LNCaP clone FGC (cell line): Measurements from ENCODE around the gene SERBP1.

ENCODE experiments used
- DNase-seq: peaks from one replicate; pipeline ENCODE4 v3.0.0-alpha.2; 2011; ENCODE audit warnings: low read depth
- H3K4me3 ChIP-seq: 2 replicates; pipeline ENCODE4 v1.5.1; 2011; ENCODE audit warnings: mild to moderate bottlenecking, low read depth, low read length, control low read depth
- CTCF ChIP-seq: IDR thresholded peaks from 2 replicates; pipeline ENCODE4 v1.5.1; 2012; ENCODE audit warnings: mild to moderate bottlenecking; ENCODE audit not compliant: control insufficient read depth, insufficient read depth; ENCODE audit errors: extremely low read depth

SERBP1 gene

DNA sequence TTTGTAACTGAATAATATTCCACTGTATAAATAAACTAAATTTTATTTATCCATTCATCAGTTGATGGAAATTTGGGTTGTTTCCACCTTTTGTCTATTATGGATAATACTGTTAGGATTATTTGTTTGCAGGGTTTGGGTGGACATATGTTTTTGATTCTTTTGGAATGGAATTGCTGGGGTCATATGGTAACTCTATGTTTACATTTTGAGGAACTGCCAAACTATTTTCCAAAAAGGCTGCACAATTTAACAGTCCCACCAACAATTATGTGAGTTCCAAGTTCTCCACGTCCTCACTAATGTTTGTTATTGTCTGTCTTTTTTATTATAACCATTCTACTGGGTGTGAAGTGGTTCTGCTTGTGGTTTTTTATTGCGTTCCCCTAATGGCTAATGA, 4.3 kb upstream of the SERBP1 start:
- TF ChIP-seq CTCF, result no peak
- DNase-seq, result no peak
- no peak overlapping the region for H3K4me3 ChIP-seq

GRCh38 chr1:67433837-67434236, 3.6 kb upstream of the SERBP1 start:
- TF ChIP-seq CTCF, result no peak
- no peak overlapping the region for H3K4me3 ChIP-seq
- no peak for DNase-seq

DNA sequence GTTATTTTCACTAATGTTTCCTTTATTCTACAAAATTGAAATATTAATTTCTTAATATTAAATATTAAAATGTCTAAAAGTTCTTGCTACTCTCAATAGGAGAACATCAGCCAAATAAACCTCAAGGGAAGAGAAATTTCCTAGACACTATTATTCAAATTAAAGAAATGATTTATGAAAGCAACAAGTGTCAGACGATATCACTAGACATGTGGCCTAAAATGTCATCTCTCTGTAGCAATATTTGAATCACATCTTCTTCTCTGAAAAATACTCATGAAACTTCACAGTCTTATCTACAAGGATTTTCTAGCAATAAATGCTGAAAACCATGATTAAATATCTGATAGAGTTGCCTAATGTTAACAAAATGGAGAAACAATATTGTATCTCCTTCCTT, 2.5 kb upstream of the SERBP1 start:
- no peak overlapping the region for H3K4me3 ChIP-seq
- TF ChIP-seq CTCF, result no peak
- no peak for DNase-seq

DNA sequence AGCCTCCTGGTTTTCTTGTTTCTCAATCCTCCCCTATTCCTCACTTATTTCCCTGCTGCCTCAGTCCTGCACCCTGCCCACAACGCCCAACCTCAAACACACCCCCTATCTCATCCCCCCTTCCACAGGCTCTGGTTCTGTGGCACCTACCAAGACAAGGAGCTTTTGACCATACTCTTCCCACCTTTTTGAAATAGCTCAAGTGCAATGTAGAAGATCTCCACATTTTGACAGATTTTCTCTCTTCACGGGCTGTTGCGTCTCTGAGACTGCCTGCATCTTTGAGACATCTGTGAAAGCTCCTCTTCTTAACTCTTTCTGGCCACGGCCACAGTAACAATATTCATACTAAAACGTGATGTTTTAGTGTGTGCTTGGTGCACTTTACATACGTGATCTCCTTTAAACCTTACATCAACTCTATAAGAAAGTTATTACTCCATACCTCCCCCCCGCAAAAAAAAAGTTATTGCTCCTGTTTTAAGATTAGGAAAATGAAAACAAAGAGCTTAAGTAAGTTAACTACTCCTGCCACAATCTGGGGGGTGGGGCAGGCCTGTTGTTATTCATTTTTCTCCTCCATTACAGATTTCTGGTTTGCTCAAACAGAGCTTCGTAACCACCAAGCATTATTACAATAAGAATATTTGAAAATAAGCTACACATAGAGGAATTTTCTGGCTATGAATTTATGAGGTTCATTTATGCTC, 1.8 kb upstream of the SERBP1 start:
- no peak for TF ChIP-seq CTCF
- no peak for DNase-seq
- H3K4me3 ChIP-seq, result no peak overlapping the region; the same call in 1 of the 2 replicates

GRCh38 chr1:67431156-67431765, 1.1 kb upstream of the SERBP1 start:
- TF ChIP-seq CTCF, result no peak
- H3K4me3 ChIP-seq, result peak overlapping the region; percentile 88
- DNase-seq, result no peak

- H3K4me3 ChIP-seq, result peak overlapping the region; percentile 88
- no peak for DNase-seq
- TF ChIP-seq CTCF, result no peak
Observed at GRCh38 chr1:67429528-67430357, 459 bp downstream of the SERBP1 start.
